ENCODE results near the gene KLK14.

KLK14 gene

DNA sequence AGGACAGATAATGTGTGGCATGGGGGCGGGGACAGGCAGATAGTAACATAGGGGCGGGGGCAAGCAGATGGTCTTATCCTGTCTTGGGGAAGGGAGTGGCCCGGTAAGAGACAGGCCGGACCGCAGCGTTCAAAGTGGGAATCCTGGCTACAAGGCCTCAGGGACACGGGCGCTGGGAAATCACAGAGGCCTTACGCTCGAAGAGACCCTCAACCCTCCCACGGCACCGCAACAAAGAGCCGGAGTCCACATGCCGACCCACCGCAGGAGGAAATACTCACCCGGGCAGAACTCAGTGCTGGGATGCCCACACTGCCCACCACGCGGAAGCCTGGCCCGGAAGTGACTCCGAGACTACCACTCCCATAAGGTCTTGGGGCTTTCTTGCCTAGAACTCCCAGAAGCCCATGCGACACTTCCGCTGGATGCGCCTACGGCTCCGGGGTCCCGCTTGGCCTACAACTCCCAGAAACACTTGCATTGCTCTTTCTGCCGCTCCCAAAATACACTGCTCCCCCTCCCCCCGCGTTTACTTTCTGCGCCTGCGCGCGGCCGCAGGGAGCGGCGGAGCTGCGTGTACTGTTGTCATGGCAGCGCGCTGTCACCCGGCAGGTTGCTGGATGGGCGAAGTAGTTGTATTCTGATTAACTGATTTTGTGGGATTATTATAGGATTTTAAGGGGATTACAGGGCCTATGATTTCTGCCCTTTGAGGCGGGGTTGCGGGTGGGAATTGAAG lies 25.5 kb upstream of the KLK14 start, which contains the start of gene CTU1:
TSS of gene CTU1 (minus strand) at position 344 of the 739 bp plus-strand sequence. CDS start 3,840 bp downstream, outside the sequence.
- peak; percentile 98 for DNase-seq

DNA sequence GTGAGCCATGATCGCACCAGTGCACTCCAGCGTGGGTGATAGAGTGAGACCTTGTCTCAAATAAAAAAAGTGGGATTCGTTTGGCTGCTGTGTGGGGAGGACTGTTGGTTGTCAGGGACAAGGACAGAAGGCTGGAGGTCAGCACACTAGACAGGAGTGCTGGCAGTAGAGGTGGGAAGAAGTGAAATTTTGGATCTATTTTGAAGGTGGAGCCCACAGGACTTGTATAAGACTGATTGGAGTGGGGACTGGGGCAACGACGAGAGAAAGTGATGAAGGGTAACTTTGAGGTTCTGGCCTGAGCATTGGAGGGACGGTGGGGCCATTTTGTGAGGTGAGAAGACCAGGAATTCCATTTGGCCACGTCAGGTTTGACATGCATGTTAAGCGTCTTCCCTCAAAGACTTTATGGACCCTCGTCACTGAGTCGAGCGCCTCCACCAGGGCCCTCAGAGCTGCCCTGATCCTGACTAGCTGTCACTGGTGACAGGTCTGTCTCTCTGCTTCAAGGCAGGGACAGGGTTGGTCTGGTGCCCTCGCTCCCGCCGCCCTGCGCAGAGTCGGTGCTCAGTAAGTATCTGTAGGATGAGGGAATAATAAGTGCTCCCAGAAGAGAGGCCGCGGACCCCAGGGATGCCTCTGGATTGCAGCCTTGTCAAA lies 24.8 kb upstream of the KLK14 start:
- DNase-seq, result no peak

DNA sequence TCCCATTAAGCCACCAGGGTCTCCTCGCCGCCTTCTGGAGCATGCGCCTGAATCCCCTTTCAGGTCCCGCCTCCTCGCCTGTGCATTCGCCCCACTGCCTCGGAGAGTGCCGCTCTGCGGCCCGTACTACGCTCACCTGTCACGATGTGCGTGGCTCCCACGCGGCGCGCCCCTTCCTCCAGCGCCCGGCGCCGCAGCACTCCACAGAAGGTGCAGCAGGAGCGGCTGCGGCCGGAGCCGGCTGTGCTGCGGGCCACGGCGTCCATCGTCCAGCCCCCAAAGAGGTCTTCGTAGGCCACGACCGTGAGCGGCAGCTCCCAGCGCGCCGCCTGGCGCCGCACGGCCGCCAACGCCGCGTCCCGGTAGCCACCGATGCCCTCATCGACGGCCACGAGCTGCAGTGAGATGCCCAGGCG lies 21.2 kb upstream of the KLK14 start:
- no peak for DNase-seq

DNA sequence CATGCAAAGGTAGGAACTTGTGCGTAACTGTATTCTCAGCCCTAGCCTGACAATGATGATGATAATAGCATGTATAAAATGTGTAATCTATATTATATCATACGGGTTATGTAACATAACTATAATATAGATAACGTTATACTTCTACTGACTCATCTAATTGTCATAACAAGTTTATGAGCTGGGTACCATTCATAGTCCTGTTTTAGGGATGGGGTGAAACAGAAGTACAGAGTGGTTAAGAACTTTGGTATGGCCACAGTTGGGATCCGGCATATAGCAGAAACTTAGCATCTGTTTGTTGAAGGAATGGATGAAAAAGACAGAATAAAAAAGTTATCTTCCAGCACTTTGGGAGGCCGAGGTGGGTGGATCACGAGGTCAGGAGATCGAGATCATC lies 20.3 kb upstream of the KLK14 start:
- no peak for DNase-seq

DNA sequence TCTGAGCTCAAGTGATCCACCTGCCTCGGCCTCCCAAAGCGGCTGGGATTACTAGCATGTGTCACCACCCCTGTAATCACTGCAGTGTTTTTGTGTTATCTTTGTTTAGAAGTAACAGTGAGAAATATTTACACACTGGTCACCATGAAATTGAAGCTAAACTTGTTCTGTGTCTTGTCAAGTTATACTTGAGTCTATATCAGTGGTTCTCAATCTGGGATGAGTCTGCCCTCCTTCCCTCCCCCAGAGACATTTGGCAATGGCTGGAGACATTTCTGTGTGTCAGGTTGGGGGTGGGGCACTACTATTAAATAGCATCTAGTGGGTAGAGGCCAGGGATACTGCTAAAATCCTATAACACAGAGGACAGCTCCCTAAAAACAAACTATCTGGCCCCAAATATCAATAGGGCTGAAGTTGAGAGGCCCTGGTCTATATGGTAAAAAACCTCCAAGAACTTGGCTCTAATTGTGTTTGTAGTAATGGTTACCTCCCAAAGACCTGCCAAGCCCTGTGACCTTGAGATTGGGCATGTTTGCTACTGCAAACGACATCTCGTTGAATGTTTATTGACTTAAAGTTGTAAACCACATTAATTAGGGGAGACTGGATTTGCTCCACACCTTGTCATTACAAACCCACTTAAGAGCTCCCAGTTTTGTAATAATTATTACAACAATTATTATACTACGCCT lies 18.6 kb upstream of the KLK14 start:
- no peak for DNase-seq

DNA sequence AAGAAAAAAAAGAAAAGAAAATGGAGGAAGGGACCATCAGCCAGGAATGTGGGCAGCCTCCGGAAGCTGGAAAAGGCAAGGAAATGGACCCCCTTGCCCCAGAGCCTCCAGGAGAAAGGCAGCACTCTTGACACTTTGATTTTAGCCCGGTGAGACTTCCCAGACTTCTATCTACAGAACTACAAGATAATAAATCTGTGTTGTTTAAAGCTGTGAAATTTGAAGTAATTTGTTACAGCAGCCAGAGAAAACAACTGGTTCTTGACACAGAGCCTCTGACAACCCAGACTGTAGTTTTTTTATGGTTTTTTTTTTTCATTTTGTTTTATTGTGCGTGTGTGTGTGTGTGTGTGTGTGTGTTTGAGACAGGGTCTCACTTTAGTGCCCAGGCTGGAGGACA lies 17.9 kb upstream of the KLK14 start:
- no peak for DNase-seq

DNA sequence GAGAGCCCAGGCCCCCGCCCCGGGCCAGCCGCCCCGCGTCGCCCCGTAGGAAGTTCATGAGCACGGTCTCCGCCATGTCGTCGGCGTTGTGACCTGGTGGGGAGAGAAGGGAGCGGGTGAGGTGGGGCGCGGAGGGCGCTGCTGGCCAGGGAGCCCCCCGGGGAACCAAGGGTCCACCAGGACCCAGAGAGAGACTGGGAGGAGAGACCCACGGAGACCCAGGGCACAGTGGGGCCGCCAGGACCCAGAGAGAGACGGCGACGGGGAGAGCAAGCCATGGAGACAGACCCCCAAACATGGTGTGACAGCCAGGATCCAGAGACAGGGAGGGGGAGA lies 16.3 kb upstream of the KLK14 start:
- no peak for DNase-seq

DNA sequence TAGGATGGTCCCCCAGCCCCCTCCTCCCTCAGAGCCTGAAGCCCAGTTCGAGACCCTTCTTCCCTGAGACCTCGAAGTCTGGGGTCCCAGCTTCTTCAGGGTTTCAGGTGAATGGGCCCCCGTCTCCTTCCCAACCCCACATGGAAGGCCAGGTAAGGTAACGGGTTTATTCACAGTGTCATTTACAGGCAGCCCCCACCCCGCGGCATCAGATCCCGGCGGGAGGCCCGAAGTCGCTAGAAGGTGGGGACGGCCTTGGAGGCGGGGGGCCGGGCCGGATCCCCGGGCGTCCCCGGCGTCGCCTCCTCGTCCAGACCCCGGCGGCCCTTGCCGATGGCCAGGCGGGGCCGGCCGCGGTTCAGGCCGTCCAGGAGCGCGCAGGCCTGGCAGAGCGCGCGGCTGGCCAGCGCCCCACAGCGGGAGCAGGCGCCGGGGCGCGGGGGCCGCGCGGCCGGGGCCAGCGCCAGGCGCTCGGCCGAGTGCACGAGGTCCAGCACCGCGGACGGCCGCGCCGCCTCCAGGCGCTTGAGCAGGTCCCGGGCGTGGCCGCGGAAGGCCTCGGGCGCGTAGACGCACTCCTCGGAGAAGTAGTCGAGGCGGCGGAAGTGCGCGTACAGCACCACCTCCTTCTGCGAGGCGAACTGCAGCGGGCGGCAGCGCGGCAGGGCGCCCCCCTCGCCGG lies 15.8 kb upstream of the KLK14 start:
- no peak for DNase-seq

DNA sequence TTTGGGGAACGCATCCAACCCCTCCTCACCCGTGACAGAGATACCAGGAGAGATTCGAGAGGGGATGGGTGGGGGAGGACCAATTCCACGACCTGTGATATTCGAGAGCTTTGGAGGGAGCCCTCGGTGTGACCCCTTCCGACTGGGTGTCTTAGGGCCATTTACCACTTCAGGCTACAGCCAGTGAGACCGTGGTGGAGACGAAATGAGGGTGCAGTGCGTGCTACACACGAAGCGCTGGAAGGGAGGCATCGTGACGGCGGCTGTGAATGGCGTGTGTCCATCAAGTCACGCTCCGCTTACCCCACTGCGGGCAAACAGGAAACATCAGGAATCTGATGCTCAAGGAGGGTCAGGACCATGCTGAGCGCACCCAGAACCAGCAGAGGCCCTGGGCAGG lies 15.1 kb upstream of the KLK14 start:
- no peak for DNase-seq

DNA sequence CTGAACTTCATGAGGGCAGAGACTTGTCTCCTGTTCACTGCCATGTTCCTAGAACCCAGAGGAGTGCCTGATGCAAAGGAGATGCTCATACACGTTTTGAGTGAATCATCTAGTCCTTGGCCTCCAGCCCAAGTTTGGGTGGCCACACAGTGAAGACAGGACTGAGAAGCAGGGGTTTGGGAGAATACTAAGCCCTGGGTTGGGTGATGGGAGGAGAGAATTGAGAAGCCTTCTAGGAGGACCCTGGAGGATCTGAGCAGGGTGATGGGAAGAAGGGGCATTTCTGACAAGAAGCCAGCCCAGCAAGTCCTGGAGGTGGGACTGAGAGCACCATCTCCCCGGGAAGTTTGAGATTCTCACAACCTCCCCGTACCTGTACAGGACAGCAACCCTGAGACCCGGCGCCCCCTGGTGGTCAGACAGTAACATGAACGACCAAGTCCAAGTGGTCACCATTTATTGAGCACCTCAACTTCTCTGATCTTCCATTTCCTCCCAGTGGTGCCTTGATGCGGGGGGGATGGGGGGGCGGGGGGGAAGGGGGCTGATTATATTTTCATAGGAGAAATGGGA lies 14.6 kb upstream of the KLK14 start:
- peak; percentile 57 for DNase-seq

DNA sequence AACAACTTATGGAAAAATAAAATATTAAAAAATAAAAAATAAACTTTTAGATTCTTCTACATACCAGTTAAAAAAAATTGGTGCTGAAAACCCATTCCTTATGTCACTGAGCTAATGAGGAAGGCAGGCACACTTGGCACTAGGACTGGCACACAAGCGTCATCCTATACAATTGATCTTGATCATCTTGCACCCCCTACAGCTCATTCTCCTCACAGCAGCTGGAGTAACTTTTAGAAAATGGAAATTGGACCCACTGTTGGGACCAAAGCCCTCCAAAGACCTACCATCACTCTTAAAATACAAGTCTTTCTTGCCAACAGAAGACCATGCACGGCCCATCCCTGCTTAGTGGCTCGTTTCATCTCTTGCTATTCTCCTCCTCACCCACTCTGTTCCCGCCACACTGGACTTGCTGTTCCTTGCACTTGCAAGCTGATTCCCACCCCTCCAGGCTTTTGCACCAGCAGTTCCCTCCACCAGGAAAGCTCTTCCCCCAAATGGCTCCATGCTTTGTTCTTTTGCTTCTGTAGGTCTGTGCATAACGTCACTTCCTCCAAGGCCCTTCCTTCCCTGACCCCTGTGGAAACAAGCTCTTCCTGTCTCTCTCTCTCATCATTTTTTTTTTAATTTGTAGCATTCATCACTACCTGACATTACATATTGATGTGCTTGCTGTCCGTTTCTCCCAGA lies 13.9 kb upstream of the KLK14 start:
- DNase-seq, result no peak

DNA sequence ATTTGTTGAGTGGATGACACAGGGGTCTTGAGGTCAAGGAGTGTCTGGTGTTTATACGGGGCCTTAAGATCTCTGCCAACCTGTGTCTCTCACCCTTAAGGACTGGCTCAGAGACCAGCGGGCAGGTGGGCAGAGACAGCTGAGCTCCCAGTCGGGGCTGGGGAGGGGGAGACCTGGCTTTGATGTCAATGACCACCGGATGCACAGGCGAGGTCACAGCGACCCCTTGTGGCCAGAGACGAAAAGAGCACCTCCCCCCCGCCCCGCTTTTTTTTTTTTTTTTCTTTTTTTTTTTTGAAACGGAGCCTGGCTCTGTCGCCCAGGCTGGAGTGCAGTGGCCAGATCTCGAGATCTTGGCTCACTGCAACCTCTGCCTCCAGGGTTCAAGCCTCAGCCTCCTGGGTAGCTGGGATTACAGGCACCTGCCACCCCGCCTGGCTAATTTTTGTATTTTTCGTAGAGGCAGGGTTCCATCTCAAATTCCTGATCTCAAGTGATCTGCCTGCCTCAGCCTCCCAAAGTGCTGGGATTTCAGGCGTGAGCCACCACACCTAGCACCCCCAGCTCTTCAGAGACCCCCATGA lies 12.1 kb upstream of the KLK14 start:
- DNase-seq, result no peak

DNA sequence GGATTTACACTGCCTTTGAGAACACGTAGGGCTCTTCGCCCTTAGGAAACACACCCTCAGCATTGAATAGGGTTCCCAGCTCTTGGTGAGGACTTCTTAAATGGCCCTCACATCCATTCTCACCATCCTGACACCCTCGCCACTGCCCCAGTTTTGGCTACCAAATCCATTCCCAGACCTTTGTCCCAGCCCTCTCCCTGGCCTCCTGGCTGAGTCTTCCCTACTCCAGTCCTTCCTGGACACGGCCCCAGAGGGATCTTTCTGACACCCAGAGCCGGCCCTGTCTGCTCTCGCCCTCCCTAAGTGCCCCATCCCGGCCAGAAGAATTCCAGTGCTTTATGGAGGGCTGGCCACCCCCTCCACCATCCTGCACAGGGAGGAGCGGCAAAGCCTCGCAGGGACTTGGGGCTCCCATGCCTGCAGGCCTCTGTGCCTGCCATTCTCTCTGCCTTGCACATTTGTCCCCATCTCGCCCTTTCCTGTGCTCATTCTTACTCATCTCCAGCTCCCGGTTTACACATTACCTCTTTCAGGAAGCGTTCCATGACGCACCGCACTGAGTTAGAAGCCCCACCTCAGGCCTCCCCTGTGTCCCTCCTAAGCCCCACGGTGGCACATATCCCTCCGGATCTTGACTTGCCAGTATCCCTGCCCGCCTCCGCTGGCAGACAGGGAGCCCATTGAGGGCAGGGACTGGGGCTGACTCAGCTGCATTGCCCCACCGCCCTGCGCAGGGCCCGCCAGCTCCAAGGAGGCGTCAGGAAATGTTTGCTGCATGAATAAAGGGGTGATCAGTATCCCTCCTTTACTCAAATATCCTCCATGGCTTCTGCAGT lies 11.0 kb upstream of the KLK14 start:
- DNase-seq, result no peak

DNA sequence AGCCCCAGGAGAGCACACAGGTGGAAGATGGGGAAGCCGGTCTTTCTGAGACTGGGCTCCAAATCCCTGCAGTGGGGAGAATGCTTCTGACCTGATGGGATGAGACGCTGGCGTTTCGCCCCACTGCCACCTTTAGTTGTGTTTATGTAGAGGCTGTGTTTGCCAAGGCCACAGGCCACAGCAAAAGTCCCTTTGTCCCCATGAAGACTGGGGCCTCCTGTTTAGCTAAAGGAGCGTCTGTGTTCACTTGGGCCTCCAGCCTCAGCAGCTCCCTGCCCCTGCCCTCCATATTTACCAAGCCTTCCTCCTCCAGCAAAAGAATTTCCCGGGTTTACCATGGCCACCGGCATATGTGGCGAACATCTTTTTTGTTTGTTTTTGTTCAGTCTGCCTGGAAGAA lies 10.4 kb upstream of the KLK14 start:
- no peak for DNase-seq

DNA sequence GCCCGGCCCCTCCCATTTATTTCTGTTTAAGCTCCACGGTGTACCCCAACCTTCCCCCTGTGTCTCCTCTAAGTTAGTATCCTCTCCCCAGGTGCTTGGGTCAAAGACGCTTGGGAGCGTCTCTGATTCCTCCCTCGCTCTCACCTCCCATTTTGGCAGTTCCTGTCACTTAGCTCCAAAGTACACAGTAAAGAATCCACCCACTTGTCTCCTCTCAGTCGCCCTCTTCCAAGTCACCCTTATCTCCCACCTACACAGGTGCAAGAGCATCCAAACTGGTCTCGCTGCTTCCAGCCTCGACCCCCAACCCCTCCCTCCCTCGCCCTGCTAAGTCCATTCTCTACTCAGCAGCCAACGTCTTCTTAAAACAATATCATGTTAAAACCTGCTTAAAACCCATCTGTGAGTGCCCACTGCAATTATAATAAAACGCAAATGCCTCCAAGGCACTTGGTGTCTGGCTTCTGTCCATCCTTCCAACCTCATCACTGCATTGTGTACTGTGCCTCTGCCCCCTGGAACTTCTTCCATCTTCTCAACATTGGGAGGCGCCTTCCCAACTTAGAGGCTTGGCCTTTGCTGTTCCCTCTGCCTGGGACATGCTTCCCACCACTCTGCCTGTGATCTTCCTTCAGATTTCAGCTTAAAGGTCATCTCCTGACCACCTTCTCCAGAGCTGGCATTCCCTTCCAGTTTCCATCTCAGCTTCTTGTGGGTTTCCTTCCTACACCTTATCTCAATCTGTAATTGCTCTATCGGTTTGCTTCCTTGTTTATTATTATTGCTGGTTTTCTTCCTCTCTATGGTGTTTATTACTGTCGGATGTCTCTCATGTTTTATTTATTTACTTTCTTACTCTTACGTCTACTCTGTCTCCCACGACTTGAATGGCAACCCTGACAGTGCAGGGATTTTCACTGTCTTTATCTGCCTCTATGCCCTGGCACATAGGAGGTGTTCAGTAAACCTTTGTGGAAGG lies 9.5 kb upstream of the KLK14 start:
- no peak for DNase-seq

DNA sequence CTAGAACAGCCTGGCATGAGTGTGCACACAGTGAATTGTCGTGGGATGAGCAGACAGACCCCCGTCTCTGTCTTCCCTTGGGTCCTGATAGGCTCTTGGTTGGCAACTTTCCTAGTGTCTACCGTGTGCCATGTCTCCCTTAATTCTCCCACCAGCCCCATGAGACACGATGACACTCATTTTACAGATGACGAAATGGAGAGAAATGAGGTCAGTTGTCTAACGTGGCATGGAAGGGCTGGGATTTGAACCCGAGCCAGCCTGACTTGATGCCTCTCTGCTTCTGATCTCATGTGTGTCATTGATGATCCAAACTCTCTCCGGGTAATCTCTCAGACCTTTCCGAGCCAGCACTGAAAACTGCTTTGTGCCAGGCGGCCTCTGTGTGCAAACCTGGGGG lies 8.4 kb upstream of the KLK14 start:
- no peak for DNase-seq

DNA sequence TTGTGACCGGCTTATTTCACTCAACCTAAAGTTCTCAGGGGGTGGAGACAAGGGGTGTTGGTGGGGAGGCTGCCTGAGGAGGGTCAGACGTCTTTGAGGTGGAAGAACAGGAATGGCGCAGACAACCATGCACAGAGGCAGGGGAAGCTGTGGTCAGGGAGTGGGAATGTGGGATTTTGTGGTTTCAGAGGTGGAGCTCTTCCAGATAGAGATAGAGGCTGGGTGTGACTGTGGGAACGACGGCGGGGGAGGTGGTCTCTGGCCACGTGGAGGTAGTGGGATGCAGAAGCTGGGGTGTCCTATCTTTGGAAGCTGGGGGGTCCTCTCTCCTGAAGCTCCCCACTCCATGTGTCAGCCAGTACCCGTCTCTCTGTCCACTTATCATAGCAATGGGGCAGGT lies 7.8 kb upstream of the KLK14 start:
- DNase-seq, result no peak

DNA sequence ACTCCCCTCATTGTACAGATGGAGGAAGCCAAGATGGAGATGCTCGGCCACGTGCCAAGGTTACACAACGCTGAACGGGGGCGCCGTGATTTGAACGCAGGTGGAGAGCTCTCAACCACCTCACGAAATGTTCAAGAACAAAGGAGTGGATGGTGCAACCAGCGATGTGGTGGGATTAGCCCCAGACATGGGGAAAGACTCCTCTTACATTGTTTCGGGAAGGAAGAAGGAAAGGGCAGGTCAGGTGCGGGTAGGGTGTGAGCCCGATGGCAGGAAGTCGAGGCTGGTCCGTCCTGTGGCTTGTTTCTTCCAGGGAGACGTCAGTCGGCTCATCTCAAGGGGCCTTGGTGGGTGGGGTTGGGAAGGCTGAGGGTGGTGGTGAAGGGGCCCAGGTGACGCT lies 7.1 kb upstream of the KLK14 start:
- no peak for DNase-seq

DNA sequence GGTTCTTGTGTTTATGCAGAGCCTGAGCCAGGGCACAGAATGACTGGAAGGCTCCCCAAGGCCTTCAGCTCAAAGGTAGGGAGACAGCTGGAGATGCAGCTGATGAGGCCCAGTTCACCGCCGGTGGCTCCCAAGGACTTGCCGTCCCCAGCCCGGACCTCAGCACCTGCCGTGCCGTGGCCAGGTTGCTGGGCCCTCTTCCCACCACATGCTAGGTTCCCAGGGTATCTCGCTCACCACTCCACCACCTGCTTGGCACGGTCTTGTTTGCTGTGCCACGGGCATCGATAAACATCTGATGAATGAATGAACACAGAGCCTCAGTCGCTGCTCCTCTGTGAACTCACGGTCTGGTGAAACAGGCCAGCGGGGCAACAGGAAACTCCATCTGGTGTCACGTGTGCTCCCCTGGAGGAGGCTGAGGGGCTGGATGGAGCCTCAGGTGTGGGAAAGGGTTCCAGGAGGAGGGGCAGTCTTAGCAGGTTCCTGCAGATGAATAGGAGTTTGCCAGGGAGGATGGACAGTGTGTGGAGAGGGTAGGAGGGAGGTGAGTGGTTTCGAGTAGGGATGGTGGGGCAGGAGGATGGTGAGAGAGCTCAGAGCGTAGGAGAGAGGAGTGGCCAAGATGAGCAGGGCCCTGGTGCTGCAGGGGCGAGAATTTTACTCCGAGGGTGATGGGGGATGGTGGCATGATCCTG lies 3.6 kb upstream of the KLK14 start:
- no peak for DNase-seq

Measured in activated T-cell treated with anti-CD3 and anti-CD28 coated beads for 4 hours (primary cell).